Heart left ventricle (tissue), 16 donors: ENCODE data around the gene ISLR2. TPM values are rescaled to one million over a fixed set of nuclear protein-coding genes. Genes with fewer than 3 reads are reported as not detected.

ENCODE experiments used
- ATAC-seq, 4 donors: fragments of 200-7000 bp; cut with Tn5 transposase; one replicate each; pipeline ENCODE4 v1.9.1; 2020 to 2022; ENCODE audit warnings: moderate library complexity in 4 of 4, mild to moderate bottlenecking in 3 of 4, moderate number of reproducible peaks in 1 of 4
- DNase-seq, 5 donors: peaks; one replicate each; pipeline ENCODE4 v3.0.0-alpha.2; 2020
- H3K27ac ChIP-seq, 12 donors: fragments of 200-600 bp; sonication (generic) in 4 of 12; one replicate each; pipeline versions ENCODE4 v1.5.0 to v1.8.0; 2016 to 2022; ENCODE audit warnings: mild to moderate bottlenecking in 2 of 12
- H3K27me3 ChIP-seq, 9 donors: fragments of 200-600 bp; sonication (generic) in 2 of 9; one replicate each; pipeline versions ENCODE4 v1.5.1 to v1.8.0; 2016 to 2022; ENCODE audit warnings: mild to moderate bottlenecking in 3 of 9
- H3K36me3 ChIP-seq, 9 donors: fragments of 200-600 bp; sonication (generic) in 2 of 9; one replicate each; pipeline versions ENCODE4 v1.5.0 to v1.8.0; 2018 to 2022; ENCODE audit warnings: mild to moderate bottlenecking in 2 of 9
- H3K4me1 ChIP-seq, 12 donors: fragments of 200-600 bp; sonication (generic) in 4 of 12; one replicate each; pipeline versions ENCODE4 v1.5.0 to v1.8.0; 2016 to 2022; ENCODE audit warnings: mild to moderate bottlenecking in 3 of 12
- H3K4me3 ChIP-seq, 12 donors: fragments of 200-600 bp; sonication (generic) in 4 of 12; one replicate each; pipeline versions ENCODE4 v1.5.0 to v1.8.0; 2017 to 2022; ENCODE audit warnings: mild to moderate bottlenecking in 9 of 12, moderate library complexity in 4 of 12
- H3K9me3 ChIP-seq, 12 donors: fragments of 200-600 bp; sonication (generic) in 4 of 12; one replicate each; pipeline versions ENCODE4 v1.5.0 to v1.8.0; 2016 to 2022; ENCODE audit warnings: mild to moderate bottlenecking in 1 of 12
- CTCF ChIP-seq, 12 donors: fragments of 200-600 bp; sonication (generic) in 4 of 12; IDR thresholded peaks; one replicate each; pipeline versions ENCODE4 v1.5.0 to v1.8.0; 2018 to 2022; ENCODE audit warnings: antibody characterized with exemption in 12 of 12, mild to moderate bottlenecking in 5 of 12
- POLR2A ChIP-seq, 2 donors: fragments of 450-650 bp; IDR thresholded peaks; one replicate each; pipeline ENCODE4 v1.6.1; 2017; ENCODE audit warnings: antibody characterized with exemption in 2 of 2, mild to moderate bottlenecking in 2 of 2, moderate library complexity in 2 of 2
- WGBS, 4 donors: extraction: QIAGEN DNeasy Blood & Tissue Kit in 2 of 4; methylation state at CpG; one replicate each; pipeline versions ENCODE4 v1.1.5 to v1.1.7; 2013 to 2018; 5-methylcytosine and 5-hydroxymethylcytosine counted together
- intact Hi-C, 10 donors: fragments of 100-400 bp; cut with DNase I; formaldehyde crosslinking; loops; one replicate each; pipeline versions ENCODE4 v1.11.1 to v1.14.2; 2022
- polyA plus RNA-seq, 2 donors: library from polyadenylated mRNA; stranded (reverse); fragments of 200-250 nt; gene quantifications; one replicate each; pipeline ENCODE4 v1.2.3, GENCODE V29; 2013
- total RNA-seq, 9 donors: library from RNA; depleted of rRNA in 2 of 9; stranded (reverse); fragments of >200 nt in 2 of 9; fragmentation: NEBNext Ultra II Directional in 3 of 9; extraction: Animal tissue kit (Norgen Biotek cat#: 25700) in 3 of 9; gene quantifications; one replicate each; pipeline versions ENCODE4 v1.1.0 to v1.2.4, GENCODE V29; 2016 to 2023
- donor health status: ischemic (EF 13 %, LVEDD 7.1; RV severe dilation, severe dysfunction).
- donor health status: healthy with polysubstance abuse.
- donor health status: DM: no; HTN: yes; CAD: no.
- donor health status: DM: no; HTN: no; CAD: no.
- donor health status: ischemic (EF 25% LVEDD 6.9; RV normal size, moderate dysfunction).
- donor health status: ischemic (EF 25% LVEDD 5.7; RV mildly dilated, moderate dysfunction).
- donor health status: healthy.
- donor health status: DM: yes; HTN: yes; CAD: no.
- donor health status: ischemic (EF 35%, LVEDD 5.7; RV mildly dilated, moderate dysfunction).
- donor health status: nonischemic (EF 11% LVEDD 7.7; RV severe dilation, severe dysfunction).
- donor health status: DM: yes; HTN: yes; CAD: no.
- donor health status: PGD.
- donor health status: ischemic (EF 29% LVEDD 5.4; RV normal size, mild dysfunction).
- donor health status: nonischemic (EF 23%, LVEDD 6.1; RV moderate dilation, normal function).

ISLR2 gene
- total and polyA plus RNA-seq, 11 donors: 1.6 to 9.0 (median 3.1) TPM

DNA sequence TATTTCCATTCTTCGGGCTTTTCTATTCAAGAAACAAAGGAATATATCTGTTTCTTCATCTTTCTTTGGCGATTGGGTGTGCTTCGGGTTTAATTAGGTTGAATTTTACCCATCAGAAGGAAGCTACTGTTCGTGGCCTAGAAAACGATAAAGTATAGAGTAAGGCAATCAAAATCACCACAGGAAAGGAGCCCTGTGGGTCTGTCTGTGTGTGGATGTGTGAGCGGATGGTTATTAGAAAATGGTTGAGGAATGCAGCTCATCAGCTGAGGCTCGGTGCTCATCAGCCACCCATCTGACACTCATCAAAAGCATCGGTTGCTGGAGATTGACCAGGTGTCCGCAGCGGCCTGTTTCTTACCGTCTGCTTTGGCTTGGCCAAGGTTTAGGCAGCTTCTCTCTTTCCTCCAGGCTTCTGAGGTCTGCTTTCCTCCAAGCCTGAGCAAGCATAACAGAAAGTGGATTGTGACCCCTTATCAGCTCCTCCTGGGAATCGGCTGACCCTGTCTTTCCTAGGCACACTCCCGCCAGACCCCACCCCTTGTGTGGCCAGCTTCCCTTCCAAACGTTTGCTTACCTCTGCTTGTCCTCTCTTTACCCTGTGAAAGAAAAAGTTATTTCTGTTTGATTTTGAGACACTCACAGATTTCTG is 25.5 kb downstream of the ISLR2 start:
- DNase-seq (no peak), ATAC-seq (no peak)
- no peak overlapping the region for H3K4me3 ChIP-seq
- H3K27ac ChIP-seq: peak overlapping the region in 5 of 12 donors; percentile 44 to 72 (median 65)
- peaks cover 3 to 47% (median 31%) of the 10 kb centered on the region in 12 donors for H3K4me1 ChIP-seq
- peaks cover 0 to 4% (median 0%) of the 10 kb centered on the region in 9 donors for H3K27me3 ChIP-seq
- no peaks in the 10 kb centered on the region for H3K9me3 ChIP-seq
- H3K36me3 ChIP-seq: no peaks in the 10 kb centered on the region
- intact Hi-C loops: loop anchor here in 1 of 10 donors (5.0 kb wide), 1 partner anchor 86 kb away; no protein-coding TSS in a partner anchor
- TF ChIP-seq CTCF (IDR thresholded peaks at IDR 0.05) (no peak), POLR2A (IDR thresholded peaks at IDR 0.05) (no peak)
- 61 to 66% (median 65%) methylated on average over 14 of the region's 14 CpGs for WGBS, 4 donors

DNA sequence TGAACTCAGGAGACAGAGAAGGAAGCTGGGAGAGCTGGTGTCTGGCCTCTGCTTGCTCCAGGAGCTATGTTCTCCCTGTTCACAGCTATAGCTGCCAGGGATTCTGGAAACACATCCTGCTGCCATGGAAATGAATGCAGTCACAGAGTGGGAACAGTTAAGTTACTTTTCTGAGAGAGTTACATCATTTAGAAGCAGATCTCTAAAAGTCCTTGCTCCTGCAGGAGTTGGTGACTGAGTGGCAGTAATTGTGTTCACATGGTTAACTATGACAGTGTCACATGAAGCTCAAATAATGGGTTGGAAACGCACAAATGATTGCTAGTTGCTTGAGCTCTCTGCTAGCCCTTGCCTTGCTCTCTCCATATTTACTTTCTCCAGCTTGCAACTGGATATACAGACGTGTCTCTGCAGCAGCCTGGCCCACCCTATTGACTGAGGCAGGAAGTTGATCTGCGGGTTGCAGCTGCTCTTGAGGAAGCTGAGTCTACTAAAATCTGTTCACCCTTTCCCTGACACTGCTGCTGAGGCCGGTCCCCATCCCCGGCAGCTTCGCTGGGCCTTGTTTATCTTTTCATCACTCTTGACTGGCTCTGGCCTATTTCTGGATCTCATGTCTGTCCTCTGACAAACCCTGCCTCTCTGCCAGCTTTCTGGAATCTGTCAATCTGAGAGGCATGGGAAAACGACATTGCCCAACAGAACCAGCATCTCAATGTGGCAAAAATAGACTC is 26.5 kb downstream of the ISLR2 start:
- ATAC-seq (peak; percentile 87 to 94 (median 90)), DNase-seq (peak in 2 of 5 donors; percentile 62 to 69)
- Histone ChIP-seq H3K9me3 (no peaks in the 10 kb centered on the region), H3K36me3 (no peaks in the 10 kb centered on the region), H3K27ac (peak overlapping the region in 11 of 12 donors; percentile 7 to 72 (median 46)), H3K4me1 (peaks cover 3 to 47% (median 31%) of the 10 kb centered on the region in 12 donors), H3K27me3 (peaks cover 0 to 4% (median 0%) of the 10 kb centered on the region in 9 donors), H3K4me3 (no peak overlapping the region)
- WGBS, 4 donors: 1 to 3% (median 2%) methylated on average over 7 of the region's 7 CpGs
- intact Hi-C loops: loop anchor here in 1 of 10 donors (5.0 kb wide), 1 partner anchor 85 kb away; no protein-coding TSS in a partner anchor
- no peak for TF ChIP-seq CTCF (IDR thresholded peaks at IDR 0.05)
- TF ChIP-seq POLR2A (IDR thresholded peaks at IDR 0.05): no peak

- intact Hi-C loops: loop anchor here in 1 of 10 donors (5.0 kb wide), 1 partner anchor 84 kb away; no protein-coding TSS in a partner anchor
- no peak for ATAC-seq
These were observed 27.8 kb downstream of the ISLR2 start for GRCh38 chr15:74157868-74158827.

More at GRCh38 chr15:74157868-74158827, 27.8 kb downstream of the ISLR2 start:
- Histone ChIP-seq H3K9me3 (no peaks in the 10 kb centered on the region), H3K27me3 (peaks cover 0 to 4% (median 0%) of the 10 kb centered on the region in 9 donors), H3K27ac (peak overlapping the region in 8 of 12 donors; percentile 26 to 72 (median 55)), H3K4me3 (no peak overlapping the region), H3K4me1 (peaks cover 3 to 47% (median 31%) of the 10 kb centered on the region in 12 donors), H3K36me3 (no peaks in the 10 kb centered on the region)
- 85 to 94% (median 87%) methylated on average over 9 of the region's 9 CpGs for WGBS, 4 donors
- DNase-seq: no peak
- TF ChIP-seq POLR2A (IDR thresholded peaks at IDR 0.05) (no peak), CTCF (IDR thresholded peaks at IDR 0.05) (no peak)
